ENCODE results near the gene ACBD6. TPM values are rescaled to one million over a fixed set of nuclear protein-coding genes. Genes with fewer than 3 reads are reported as not detected.

ACBD6 gene
- total RNA-seq, 4 donors from 2014 or later, result 26.4 to 34.6 (median 31.5) TPM

- TF ChIP-seq CTCF (IDR thresholded peaks at IDR 0.05; ENCODE audit: low read depth), result no peak
Measured at GRCh38 chr1:180500689-180501088, 1.7 kb downstream of the ACBD6 start.

DNA sequence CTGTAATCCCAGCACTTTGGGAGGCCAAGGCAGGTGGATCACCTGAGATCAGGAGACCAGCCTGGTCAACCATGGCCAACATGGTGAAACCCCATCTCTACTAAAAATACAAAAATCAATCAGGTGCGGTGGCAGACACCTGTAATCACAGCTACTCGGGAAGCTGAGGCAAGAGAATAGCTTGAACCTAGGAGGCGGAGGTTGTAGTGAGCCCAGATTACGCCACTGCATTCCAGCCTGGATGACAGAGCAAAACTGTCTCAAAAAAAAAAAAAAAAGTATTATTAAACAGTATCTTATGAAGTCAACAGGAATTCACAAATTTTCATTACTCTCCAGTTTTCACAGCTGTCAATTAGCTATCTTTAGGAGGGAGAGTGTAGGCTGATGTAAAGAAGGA, 3.8 kb downstream of the ACBD6 start:
- TF ChIP-seq CTCF (IDR thresholded peaks at IDR 0.05; ENCODE audit: low read depth), result no peak

DNA sequence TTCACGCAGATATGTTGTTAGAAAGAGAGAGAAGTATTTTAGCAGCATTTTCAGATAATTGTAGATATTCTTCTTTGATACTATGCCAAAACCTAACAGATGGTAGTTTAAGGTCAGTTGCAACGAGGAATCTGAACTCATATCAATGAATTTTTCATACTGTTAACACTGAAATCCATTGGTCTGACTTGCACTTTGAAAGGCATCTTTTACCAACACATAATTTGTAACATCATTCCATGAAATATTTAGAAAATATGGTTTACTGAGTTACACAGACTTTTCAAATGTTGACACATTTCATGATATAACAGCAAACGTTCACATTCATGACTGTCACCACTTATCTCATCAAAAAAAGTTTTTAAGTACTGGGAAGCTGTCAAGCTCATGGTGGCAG, 4.6 kb downstream of the ACBD6 start:
- TF ChIP-seq CTCF (IDR thresholded peaks at IDR 0.05; ENCODE audit: low read depth), result no peak

- no peak for TF ChIP-seq CTCF (IDR thresholded peaks at IDR 0.05; ENCODE audit: low read depth)
Measured at GRCh38 chr1:180494370-180494769, 8.0 kb downstream of the ACBD6 start.

DNA sequence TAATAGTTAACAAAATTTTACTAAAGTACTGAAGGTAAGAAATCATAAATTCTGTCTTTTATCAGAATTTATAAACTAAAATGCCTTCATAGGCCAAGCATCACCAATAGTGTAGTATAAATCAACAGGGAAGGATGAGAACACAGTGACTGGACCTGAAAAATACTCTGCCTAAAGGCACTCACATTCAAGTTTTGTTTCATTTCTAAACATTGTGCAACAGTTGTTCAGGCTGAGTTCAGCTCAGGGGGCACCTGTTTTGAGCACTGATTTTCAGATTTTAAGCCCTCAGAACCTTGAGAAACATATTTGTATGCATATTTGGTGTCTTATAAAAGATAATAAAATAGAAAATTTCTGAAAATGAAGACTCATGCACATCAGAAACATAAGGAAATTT, 12.4 kb downstream of the ACBD6 start:
- TF ChIP-seq CTCF (IDR thresholded peaks at IDR 0.05; ENCODE audit: low read depth), result no peak

GRCh38 chr1:180489313-180489712, 13.1 kb downstream of the ACBD6 start:
- no peak for TF ChIP-seq CTCF (IDR thresholded peaks at IDR 0.05; ENCODE audit: low read depth)

GRCh38 chr1:180488661-180489060, 13.7 kb downstream of the ACBD6 start:
- no peak for TF ChIP-seq CTCF (IDR thresholded peaks at IDR 0.05; ENCODE audit: low read depth)
